BLaER1 treated with 17β-estradiol and CSF1 and Interleukin-3, amounts not matched to agents 10 nM and 100 nM (cell line): ENCODE measurements around the gene OPALIN.
A peak's percentile ranks its signal among the peaks of the same experiment; 100 is the strongest.

ENCODE experiments used
- H3K27ac ChIP-seq, 11 experiments: shearing (Covaris generic); formaldehyde crosslinking; 2 replicates each; pipeline ENCODE4 v1.8.1; 2022
- H3K27me3 ChIP-seq, 11 experiments: shearing (Covaris generic); formaldehyde crosslinking; 2 replicates each; pipeline ENCODE4 v1.8.1; 2022
- H3K36me3 ChIP-seq, 11 experiments: shearing (Covaris generic); formaldehyde crosslinking; 2 replicates each; pipeline ENCODE4 v1.8.1; 2022
- H3K4me1 ChIP-seq, 10 experiments: shearing (Covaris generic); formaldehyde crosslinking; 2 replicates each; pipeline ENCODE4 v1.8.1; 2022
- H3K4me2 ChIP-seq, 11 experiments: shearing (Covaris generic); formaldehyde crosslinking; 2 replicates each; pipeline ENCODE4 v1.8.1; 2022
- H3K4me3 ChIP-seq, 10 experiments: shearing (Covaris generic); formaldehyde crosslinking; 2 replicates each; pipeline ENCODE4 v1.8.1; 2022
- H3K9ac ChIP-seq, 11 experiments: shearing (Covaris generic); formaldehyde crosslinking; 2 replicates each; pipeline ENCODE4 v1.8.1; 2022
- H3K9me3 ChIP-seq, 11 experiments: shearing (Covaris generic); formaldehyde crosslinking; replicated peaks in 1 of 11; 2 replicates each; pipeline ENCODE4 v1.8.1; 2022
- H4K20me1 ChIP-seq, 11 experiments: shearing (Covaris generic); formaldehyde crosslinking; 2 replicates each; pipeline ENCODE4 v1.8.1; 2022
- Cebpa-rat ChIP-seq, 11 experiments: shearing (Covaris generic); IDR thresholded peaks; 2 replicates each; pipeline ENCODE4 v1.8.1; 2022

OPALIN gene

DNA sequence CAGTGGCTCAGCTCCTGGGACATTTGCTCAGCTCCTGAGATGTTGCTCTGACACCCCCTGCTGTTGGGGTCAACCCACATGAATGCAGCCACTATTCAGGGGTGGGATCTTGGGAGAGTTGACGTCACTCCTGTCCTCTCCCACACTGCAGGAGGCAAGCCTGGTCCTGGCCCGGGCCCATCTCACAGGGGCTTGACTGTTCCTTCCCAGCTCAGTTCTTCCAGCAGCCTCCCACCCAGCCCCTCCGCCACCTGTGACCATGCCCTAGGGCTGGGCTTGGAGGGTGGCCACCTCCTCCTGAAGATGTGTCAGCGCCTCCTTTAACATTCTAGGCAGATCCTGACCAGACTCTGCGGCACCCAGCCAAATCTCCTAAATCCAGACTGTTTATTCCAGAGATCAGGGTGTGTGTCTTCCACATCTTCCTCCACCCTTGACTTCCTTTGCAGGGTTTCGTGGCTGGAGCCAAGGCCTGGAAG is 19.1 kb upstream of the OPALIN start:
- no peak overlapping the region for H3K27ac ChIP-seq

GRCh38 chr10:96376483-96376882 is 17.7 kb upstream of the OPALIN start:
- H3K9ac ChIP-seq, result no peak overlapping the region; a peak in 1 of 22 replicates
- H4K20me1 ChIP-seq, result peaks cover 0 to 5% (median 0%) of the 10 kb centered on the region in 11 experiments; a peak in 2 of 22 replicates
- peak overlapping the region in 1 of 11 experiments; percentile 93; a peak in 1 of 22 replicates for H3K4me2 ChIP-seq
- H3K36me3 ChIP-seq, result no peaks in the 10 kb centered on the region
- H3K27ac ChIP-seq, result no peak overlapping the region
- no peaks in the 10 kb centered on the region for H3K9me3 ChIP-seq
- H3K27me3 ChIP-seq, result no peaks in the 10 kb centered on the region; a peak in 1 of 22 replicates
- no peak overlapping the region for H3K4me3 ChIP-seq
- peaks cover 8 to 40% (median 30%) of the 10 kb centered on the region in 10 experiments for H3K4me1 ChIP-seq
- no peak for TF ChIP-seq Cebpa-rat (IDR thresholded peaks at IDR 0.05)

More for the DNA sequence above, 19.1 kb upstream of the OPALIN start:
- TF ChIP-seq Cebpa-rat (IDR thresholded peaks at IDR 0.05), result no peak
- H4K20me1 ChIP-seq, result peaks cover 0 to 5% (median 0%) of the 10 kb centered on the region in 11 experiments; a peak in 2 of 22 replicates
- H3K4me2 ChIP-seq, result no peak overlapping the region
- H3K27me3 ChIP-seq, result no peaks in the 10 kb centered on the region; a peak in 1 of 22 replicates
- H3K9me3 ChIP-seq, result peaks cover 0 to 1% (median 0%) of the 10 kb centered on the region in 11 experiments; a peak in 1 of 22 replicates
- no peak overlapping the region for H3K4me3 ChIP-seq
- H3K4me1 ChIP-seq, result peaks cover 8 to 29% (median 21%) of the 10 kb centered on the region in 10 experiments; a peak in 19 of 20 replicates
- no peak overlapping the region for H3K9ac ChIP-seq
- no peaks in the 10 kb centered on the region for H3K36me3 ChIP-seq

GRCh38 chr10:96374985-96375830 is 16.4 kb upstream of the OPALIN start:
- Histone ChIP-seq H3K36me3 (no peaks in the 10 kb centered on the region), H3K4me2 (peak overlapping the region; percentile 83 to 99 (median 93)), H3K4me3 (peak overlapping the region; percentile 48 to 73 (median 59)), H4K20me1 (peaks cover 0 to 5% (median 0%) of the 10 kb centered on the region in 11 experiments; a peak in 2 of 22 replicates), H3K27ac (peak overlapping the region in 3 of 11 experiments; percentile 38 to 58 (median 52); a peak in 6 of 22 replicates), H3K9me3 (no peaks in the 10 kb centered on the region), H3K9ac (peak overlapping the region; percentile 16 to 66 (median 56); a peak in 18 of 22 replicates), H3K4me1 (peaks cover 0 to 41% (median 26%) of the 10 kb centered on the region in 10 experiments; a peak in 16 of 20 replicates), H3K27me3 (no peaks in the 10 kb centered on the region; a peak in 1 of 22 replicates)
- no peak for TF ChIP-seq Cebpa-rat (IDR thresholded peaks at IDR 0.05)

GRCh38 chr10:96374639-96374984 is 15.8 kb upstream of the OPALIN start:
- Histone ChIP-seq H3K27ac (no peak overlapping the region), H4K20me1 (peaks cover 0 to 5% (median 0%) of the 10 kb centered on the region in 11 experiments; a peak in 2 of 22 replicates), H3K9ac (peak overlapping the region in 9 of 11 experiments; percentile 16 to 66 (median 59); a peak in 10 of 22 replicates), H3K36me3 (no peaks in the 10 kb centered on the region), H3K4me1 (peaks cover 0 to 41% (median 26%) of the 10 kb centered on the region in 10 experiments; a peak in 16 of 20 replicates), H3K4me2 (peak overlapping the region; percentile 83 to 99 (median 93)), H3K9me3 (no peaks in the 10 kb centered on the region), H3K4me3 (peak overlapping the region; percentile 48 to 73 (median 59); a peak in 18 of 20 replicates), H3K27me3 (no peaks in the 10 kb centered on the region; a peak in 1 of 22 replicates)
- TF ChIP-seq Cebpa-rat (IDR thresholded peaks at IDR 0.05), result no peak

DNA sequence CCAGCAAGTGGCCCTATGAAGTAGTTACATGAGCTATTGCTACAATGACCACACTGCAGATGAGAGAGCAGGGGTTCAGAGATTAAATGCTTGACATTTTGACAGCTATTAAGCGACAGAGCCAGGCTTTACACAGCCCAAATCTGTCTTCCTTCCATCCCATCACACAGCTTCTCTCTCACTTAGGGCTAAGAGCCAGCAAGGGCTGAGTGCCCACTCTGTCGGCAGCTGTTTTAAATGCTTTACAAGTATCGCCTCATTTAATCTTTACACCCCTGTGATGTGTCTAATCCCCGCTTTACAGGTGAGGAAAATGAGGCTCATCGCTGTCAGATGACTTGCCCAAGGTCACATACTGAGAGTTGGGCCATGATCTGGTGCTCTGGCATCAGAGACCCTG is 15.2 kb upstream of the OPALIN start:
- Histone ChIP-seq H3K9me3 (no peaks in the 10 kb centered on the region), H3K27me3 (no peaks in the 10 kb centered on the region; a peak in 1 of 22 replicates), H3K4me2 (peak overlapping the region in 5 of 11 experiments; percentile 87 to 96 (median 90); a peak in 4 of 22 replicates), H3K9ac (no peak overlapping the region), H3K4me1 (peaks cover 0 to 41% (median 26%) of the 10 kb centered on the region in 10 experiments; a peak in 16 of 20 replicates), H3K4me3 (no peak overlapping the region), H4K20me1 (peaks cover 0 to 5% (median 0%) of the 10 kb centered on the region in 11 experiments; a peak in 2 of 22 replicates), H3K27ac (no peak overlapping the region), H3K36me3 (no peaks in the 10 kb centered on the region)
- TF ChIP-seq Cebpa-rat (IDR thresholded peaks at IDR 0.05), result no peak

DNA sequence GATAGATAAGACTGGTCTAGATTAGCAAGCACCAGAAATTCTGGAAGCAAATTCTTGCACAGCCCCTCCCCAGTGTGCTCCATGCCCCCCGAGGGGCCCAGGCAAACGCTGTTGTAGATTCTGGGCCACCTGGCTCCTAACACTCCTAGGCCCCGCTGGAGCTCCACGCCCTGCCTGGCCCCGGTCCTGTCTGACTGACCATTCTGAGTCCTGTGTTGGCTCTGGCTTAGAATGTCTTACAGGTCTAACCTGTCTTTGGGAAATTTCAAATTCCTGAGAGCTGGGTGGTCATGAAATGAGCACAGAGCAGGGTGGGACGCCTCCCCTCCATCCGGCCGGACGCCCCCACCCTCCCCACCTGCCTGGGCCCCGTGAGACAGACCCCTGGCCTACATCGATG is 12.6 kb upstream of the OPALIN start:
- no peaks in the 10 kb centered on the region; a peak in 1 of 22 replicates for H4K20me1 ChIP-seq
- no peak overlapping the region for H3K9ac ChIP-seq
- no peak overlapping the region for H3K4me3 ChIP-seq
- no peaks in the 10 kb centered on the region for H3K9me3 ChIP-seq
- peaks cover 0 to 9% (median 0%) of the 10 kb centered on the region in 11 experiments; a peak in 4 of 22 replicates for H3K36me3 ChIP-seq
- H3K27me3 ChIP-seq, result no peaks in the 10 kb centered on the region; a peak in 1 of 22 replicates
- peak overlapping the region in 2 of 11 experiments; percentile 35 to 55; a peak in 4 of 22 replicates for H3K4me2 ChIP-seq
- H3K27ac ChIP-seq, result no peak overlapping the region
- peaks cover 0 to 38% (median 26%) of the 10 kb centered on the region in 10 experiments; a peak in 16 of 20 replicates for H3K4me1 ChIP-seq
- TF ChIP-seq Cebpa-rat (IDR thresholded peaks at IDR 0.05), result no peak

DNA sequence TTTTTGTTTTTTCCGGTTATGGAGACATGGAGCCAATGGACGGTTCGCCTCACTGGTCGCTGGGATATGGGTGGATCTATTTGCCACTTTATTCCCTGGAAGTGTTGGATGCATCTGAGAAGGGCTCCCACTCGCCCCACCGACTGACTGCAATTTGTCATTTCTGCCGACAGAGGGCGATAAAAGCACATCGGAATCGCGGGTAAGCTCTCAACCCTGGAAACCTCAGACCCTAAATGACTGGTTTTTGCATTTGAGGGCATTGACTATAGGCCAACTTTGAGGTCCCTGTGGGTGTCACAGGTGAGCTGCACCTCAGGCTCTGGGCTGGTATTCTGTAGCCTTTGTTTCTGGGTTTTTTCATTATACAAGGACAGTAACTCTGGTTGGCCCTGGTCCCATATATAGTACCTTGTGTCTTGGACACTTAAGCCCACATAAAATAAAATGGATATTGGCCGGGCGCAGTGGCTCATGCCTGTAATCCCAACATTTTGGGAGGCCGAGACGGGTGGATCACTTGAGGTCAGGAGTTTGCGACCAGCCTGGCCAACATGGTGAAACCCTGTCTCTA is 11.9 kb upstream of the OPALIN start:
- Histone ChIP-seq H4K20me1 (no peaks in the 10 kb centered on the region; a peak in 1 of 22 replicates), H3K4me1 (peaks cover 0 to 31% (median 22%) of the 10 kb centered on the region in 10 experiments; a peak in 16 of 20 replicates), H3K36me3 (peaks cover 0 to 9% (median 0%) of the 10 kb centered on the region in 11 experiments; a peak in 4 of 22 replicates), H3K27me3 (no peaks in the 10 kb centered on the region; a peak in 1 of 22 replicates), H3K4me2 (no peak overlapping the region), H3K4me3 (no peak overlapping the region), H3K9ac (no peak overlapping the region), H3K9me3 (no peaks in the 10 kb centered on the region), H3K27ac (no peak overlapping the region)
- no peak for TF ChIP-seq Cebpa-rat (IDR thresholded peaks at IDR 0.05)

GRCh38 chr10:96369890-96370583 is 11.2 kb upstream of the OPALIN start:
- peaks cover 0 to 26% (median 17%) of the 10 kb centered on the region in 10 experiments; a peak in 15 of 20 replicates for H3K4me1 ChIP-seq
- no peaks in the 10 kb centered on the region; a peak in 1 of 22 replicates for H3K27me3 ChIP-seq
- H3K9ac ChIP-seq, result no peak overlapping the region
- H3K9me3 ChIP-seq, result no peaks in the 10 kb centered on the region
- no peak for TF ChIP-seq Cebpa-rat (IDR thresholded peaks at IDR 0.05)
- H3K27ac ChIP-seq, result no peak overlapping the region
- no peak overlapping the region for H3K4me2 ChIP-seq
- peaks cover 0 to 9% (median 0%) of the 10 kb centered on the region in 11 experiments; a peak in 4 of 22 replicates for H3K36me3 ChIP-seq
- no peaks in the 10 kb centered on the region; a peak in 1 of 22 replicates for H4K20me1 ChIP-seq
- no peak overlapping the region for H3K4me3 ChIP-seq
